Activated CD4-positive, alpha-beta T cell treated with anti-CD3 and anti-CD28 coated beads, Interleukin-2, Interleukin-4, amounts not matched to agents 100 ng/mL and 50 ng/mL, durations not matched to agents 16 hours and 8 hours (primary cell): ENCODE measurements around the gene C16orf74.

Source experiments
- DNase-seq: peaks from one replicate; pipeline ENCODE4 v3.0.0-alpha.2; 2020; ENCODE audit warnings: low spot score

The C16orf74 gene

DNA sequence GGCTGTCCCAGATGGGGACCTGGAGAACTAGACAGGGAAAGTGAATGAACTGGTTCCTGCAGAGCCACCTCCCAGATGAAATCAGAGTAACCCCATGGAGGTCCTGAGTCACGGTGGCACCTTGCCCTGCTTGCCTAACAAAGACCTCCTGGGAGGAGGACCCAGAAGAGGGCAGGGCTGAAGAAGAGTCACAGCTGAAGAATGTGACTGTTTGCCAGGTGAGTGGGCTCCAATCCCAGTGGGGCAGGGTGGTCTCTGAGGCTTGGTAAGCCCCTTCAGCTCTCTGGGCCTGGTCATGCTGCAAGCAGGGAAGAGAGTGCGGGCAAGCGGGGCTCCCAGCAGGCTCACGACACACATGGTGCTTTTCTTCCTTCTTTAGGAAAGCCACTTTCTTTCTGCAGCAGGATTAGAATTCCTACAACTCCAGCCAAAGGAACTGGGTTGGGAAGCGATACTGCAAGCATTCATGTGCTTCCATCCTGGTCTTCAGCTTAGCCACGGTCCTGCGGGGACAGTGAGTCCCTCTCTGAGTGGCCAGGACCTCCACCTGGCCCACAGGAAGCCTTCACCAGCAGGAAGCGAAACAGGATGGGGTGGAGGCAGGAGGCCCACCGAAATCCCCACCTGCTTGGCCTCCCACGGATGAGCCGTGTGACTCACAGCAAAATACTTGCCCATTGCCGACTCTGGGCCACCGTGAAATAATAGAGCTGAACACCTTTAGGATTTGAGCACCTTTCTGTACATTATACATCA lies 4.3 kb downstream of the C16orf74 start:
- no peak for DNase-seq

DNA sequence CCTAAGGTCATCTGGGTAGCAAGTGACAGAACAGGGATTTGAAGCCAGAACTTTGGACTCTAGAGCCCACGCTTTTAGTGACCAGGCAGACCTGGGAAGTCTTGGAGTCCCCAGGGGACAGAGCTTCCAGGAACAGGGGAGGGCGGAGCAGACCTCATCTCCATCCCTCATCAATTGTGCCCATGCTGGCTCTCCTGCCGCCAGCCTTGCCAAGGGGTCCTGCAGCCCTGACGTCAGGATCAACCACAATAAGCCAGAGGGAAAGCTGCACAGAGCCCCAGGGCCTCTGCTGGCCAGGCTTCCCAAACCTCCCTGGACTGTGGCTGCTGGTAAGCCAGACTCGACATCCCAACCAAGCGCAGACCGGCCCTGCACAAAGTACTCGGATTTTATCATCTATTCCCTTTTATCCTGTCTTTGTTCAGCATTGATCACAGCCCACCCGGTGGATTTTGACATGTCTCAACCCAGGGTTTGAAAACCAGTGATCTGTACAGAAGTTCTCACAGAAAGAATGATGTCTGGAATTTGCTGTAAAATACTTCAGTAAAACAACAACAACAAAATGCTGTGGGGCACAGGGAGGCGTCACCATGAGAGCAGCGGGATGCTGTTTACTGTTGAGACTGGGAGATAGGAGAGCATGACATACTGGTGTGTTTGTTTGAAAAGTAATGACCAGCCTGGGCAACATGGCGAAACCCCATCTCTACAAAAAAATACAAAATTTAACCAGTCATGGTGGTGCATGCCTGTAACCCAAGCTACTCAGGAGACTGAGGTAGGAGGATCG lies 11.8 kb downstream of the C16orf74 start:
- no peak for DNase-seq

DNA sequence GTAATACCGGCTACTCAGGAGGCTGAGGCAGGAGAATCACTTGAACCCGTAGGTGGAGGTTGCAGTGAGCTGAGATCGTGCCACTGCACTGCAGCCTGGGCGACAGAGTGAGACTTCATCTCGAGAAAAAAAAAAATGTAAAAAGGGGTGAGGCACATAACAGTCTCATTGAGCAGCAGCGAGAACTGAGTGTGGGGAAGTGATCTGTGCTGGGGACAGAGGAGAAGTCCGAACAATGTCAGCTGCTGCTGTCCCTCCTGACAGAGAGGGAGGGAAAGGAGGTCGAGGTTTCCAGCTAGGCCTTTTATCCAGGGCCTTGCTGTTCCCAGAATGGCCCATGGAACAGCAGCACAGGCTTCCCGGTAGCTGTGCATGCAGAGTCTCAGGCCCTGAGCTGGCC lies 14.0 kb downstream of the C16orf74 start:
- DNase-seq = no peak

- DNase-seq = no peak
Observed at GRCh38 chr16:85735946-85736345, 14.9 kb downstream of the C16orf74 start.

DNA sequence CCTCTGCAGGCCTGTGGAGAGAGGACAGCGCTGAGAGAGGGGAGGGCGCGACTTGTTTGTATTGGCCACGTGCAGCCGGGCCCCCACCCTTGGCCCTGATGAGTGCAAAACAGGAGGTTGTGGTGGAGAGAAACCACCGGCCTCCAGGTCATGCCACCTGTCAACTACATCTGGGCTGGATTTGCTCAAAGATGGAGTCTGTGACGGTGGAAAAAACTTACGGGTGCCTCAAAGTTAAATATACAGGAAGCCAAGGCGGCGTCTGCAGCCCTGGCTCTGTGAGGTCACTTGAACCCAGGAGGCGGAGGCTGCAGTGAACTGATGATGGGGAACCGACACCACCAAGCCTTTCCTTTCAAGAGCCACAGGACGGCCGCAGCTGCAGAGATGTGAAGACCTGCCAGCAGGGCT lies 15.7 kb downstream of the C16orf74 start:
- DNase-seq = peak; percentile 2

- DNase-seq = no peak
Observed at GRCh38 chr16:85734311-85735017, 16.4 kb downstream of the C16orf74 start.

- no peak for DNase-seq
Observed at GRCh38 chr16:85733839-85734170, 17.1 kb downstream of the C16orf74 start.

DNA sequence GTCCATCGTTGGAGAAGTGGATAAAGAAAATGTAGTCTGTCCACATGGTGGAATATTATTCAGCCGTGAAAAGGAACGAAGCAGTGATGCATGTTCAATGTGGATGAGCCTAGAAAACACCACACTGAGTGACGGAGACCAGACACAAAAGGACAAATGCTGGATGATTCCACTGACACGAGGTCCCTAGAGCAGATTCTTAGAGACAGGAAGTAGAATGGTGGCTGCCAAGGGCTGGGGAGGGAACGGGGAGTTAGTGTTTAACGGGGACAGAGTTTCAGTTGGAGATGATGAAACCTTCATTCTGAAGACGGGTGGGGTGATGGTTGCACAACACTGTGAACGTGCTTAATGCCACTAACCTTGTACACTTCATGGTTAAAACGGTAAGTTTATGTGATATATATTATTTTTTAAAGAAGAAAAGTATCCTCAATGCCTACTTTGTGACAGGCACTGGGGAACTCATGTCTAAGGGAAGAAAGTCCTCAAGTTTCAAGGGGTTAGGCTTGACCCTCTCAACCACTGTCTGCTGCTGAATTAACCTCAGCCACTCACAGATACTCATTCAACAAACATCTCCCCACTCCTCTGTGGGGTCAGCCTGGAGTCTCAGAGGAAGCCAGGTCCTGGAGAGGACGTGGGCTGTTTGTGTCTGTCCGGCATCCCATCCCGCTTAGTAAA lies 17.6 kb downstream of the C16orf74 start:
- no peak for DNase-seq

GRCh38 chr16:85731179-85731578 lies 19.7 kb downstream of the C16orf74 start:
- no peak for DNase-seq

DNA sequence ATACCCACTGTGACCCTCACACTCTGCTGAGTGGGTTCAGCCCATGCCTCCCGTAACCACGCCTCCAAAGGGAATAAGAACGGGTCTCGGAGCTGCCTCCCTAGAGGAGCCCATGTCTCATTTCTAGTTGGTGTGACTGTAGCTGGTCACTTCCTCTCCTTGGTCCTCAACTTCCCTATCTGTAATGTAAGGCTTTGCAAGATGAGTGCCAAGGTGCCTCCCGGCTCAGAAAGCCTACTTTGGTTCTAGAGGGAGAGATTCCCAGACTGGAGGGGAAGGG lies 20.8 kb downstream of the C16orf74 start:
- DNase-seq = no peak

DNA sequence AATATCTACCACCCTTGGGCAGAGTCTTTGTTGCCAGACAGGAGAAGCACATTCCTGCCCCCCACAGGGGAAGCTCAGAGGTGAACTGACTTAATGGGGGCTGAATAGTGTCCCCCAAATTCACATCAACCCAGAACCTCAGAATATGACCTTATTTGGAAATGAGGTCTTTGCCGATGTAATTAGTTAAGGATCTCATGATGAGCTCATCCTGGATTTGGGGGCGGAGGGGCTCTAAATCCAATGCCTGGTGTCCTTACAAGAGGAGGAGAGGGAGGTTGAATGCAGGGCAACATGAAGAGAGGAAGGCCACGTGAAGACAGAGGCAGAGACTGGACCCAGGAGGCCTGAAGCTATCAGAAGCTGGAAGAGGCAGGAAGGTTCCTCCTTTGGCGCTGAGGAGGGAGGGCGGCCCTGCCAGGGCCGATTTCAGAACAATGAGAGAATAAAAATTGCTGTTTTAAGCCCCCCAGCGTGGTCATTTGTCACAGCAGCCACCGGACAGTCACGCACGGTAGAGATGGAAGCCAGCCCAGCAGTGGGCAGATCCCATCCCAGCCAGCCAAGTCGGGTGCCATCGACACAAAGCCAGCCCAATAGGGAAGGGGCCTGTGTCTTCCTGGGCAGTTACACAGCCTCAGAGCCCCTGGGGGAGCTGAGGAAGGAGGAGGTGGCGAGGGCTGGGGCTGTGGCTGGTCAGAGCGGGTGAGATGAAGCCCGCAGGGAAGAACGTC lies 21.3 kb downstream of the C16orf74 start:
- no peak for DNase-seq

DNA sequence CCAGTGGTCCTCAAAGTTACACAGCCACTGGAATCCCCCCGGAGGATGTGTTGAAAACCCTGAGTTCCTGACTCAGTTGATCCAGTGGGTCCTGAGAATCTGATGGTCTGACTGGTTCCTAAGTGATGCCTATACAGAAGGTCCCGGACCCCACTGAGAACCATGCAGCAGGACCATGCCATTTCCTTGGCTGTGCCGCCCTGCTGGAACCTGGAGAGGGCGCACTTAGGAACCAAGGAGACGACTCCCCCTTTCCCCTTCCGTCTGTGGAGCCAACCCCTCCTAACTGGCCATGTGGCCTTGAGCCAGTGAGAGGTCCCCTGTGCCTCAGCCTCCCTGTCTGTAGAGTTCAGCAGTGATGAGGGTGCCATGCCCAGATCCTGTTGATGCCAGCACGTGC lies 22.0 kb downstream of the C16orf74 start:
- DNase-seq = no peak

DNA sequence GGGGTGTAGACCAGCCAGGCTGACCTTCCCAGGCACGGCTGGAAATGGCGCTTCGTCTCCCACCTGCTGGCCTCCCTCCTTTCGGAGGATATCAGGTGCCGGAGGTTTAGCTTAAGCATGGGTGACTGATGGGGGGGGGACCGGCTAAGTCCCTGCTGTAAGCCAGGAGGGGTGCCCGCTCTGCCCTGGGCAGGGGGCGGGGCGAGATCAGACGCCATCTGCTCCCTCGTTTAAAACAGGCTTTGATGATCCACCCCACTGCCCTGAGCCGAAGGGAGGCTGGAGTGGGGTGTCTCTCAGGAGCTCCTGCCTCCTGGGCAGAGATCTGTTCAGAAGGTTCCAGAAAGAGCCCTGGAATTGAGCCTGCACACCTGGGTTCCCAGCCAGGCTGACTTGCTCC lies 26.0 kb downstream of the C16orf74 start:
- DNase-seq = no peak

- DNase-seq = no peak
Observed at GRCh38 chr16:85724126-85724879, 26.6 kb downstream of the C16orf74 start.

- no peak for DNase-seq
Observed at GRCh38 chr16:85722128-85722893, 28.6 kb downstream of the C16orf74 start.

- DNase-seq = no peak
Observed at GRCh38 chr16:85720302-85720637, 30.6 kb downstream of the C16orf74 start.

DNA sequence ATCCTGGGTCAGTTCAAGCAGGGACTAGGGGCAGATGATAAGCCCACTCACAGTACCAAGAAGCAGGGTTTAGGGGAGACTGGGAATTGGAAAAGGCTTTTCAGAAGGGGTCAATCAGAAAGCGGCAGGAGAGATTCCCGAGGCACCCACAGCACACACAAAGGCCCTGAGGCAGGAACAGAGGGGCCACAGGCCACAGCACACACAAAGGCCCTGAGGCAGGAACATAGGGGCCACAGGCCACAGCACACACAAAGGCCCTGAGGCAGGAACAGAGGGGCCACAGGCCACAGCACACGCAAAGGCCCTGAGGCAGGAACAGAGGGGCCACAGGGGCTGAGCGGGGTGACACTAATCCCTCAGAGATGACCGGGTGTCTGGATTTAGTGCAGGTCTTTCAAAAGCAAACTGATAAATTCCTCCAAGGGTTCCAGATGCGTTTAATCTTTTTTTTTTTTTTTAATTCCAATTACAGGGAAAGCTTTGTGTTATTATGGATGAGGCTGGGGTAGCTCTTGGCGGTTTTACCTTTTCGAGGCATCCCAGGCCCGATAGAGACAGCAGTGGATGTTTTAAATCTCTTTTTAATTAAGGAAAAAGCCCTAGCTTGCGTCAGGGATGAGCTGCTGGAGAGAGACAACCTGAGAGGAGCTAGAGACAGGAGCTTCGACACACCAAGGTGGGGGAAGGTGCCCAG lies 31.1 kb downstream of the C16orf74 start:
- no peak for DNase-seq

DNA sequence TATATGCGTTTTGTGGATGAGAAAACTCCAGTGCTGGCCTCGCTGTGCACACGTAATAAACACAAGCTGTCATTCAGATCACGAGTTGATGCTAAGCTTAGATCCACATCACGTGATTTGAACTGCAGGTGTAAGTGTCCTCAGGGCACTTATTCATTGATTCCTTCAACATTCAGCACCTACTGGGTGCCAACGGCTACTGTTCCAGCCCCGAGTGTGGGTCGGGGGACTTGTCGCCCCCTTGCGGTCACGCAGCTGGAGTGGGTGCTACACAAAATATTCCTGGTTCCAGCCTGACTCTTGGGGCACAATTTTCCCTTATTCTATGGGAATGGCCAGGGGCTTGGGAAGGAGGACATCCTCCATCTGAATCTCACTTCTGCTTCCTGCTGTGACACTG lies 32.2 kb downstream of the C16orf74 start:
- DNase-seq = no peak

- DNase-seq = no peak
Observed at GRCh38 chr16:85718153-85718477, 32.8 kb downstream of the C16orf74 start.
